WTC11 (cell line): Measurements from ENCODE around the gene NETO2.
"Not testable (repeated sequence)": the region's sequence is repeated elsewhere in the genome, so short reads cannot be mapped to it uniquely, and the experiment has no call there.

Experiments
- CREB1 ChIP-seq: sonication (generic); formaldehyde crosslinking; IDR thresholded peaks from 2 replicates; pipeline ENCODE4 v1.8.0; 2023; ENCODE audit warnings: mild to moderate bottlenecking, missing genetic modification reagents
- CREM ChIP-seq: sonication (generic); formaldehyde crosslinking; IDR thresholded peaks from 2 replicates; pipeline ENCODE4 v1.8.1; 2022; ENCODE audit warnings: mild to moderate bottlenecking, missing genetic modification reagents, moderate library complexity
- SMAD3 ChIP-seq: sonication (generic); formaldehyde crosslinking; IDR thresholded peaks from 2 replicates; pipeline ENCODE4 v1.8.0; 2022; ENCODE audit warnings: missing genetic modification reagents, mild to moderate bottlenecking, borderline replicate concordance
- TF ChIP-seq, protein P1 (sequence below): fragments of 200-600 bp; IDR thresholded peaks from 2 replicates; pipeline ENCODE4 v1.8.0; 2022; ENCODE audit warnings: antibody characterized with exemption
- TF ChIP-seq, protein P2 (sequence below): sonication (generic); formaldehyde crosslinking; IDR thresholded peaks from 2 replicates; pipeline ENCODE4 v1.8.1; 2022; ENCODE audit warnings: low read depth, mild to moderate bottlenecking, moderate library complexity, missing genetic modification reagents, borderline replicate concordance
- TF ChIP-seq, protein P3 (sequence below): sonication (generic); formaldehyde crosslinking; IDR thresholded peaks from 2 replicates; pipeline ENCODE4 v1.8.1; 2022; ENCODE audit warnings: missing genetic modification reagents, borderline replicate concordance
- TF ChIP-seq, protein P4 (sequence below): sonication (generic); formaldehyde crosslinking; IDR thresholded peaks from 2 replicates; pipeline ENCODE4 v1.8.0; 2022; ENCODE audit warnings: mild to moderate bottlenecking, missing genetic modification reagents
- TF ChIP-seq, protein P5 (sequence below): sonication (generic); formaldehyde crosslinking; IDR thresholded peaks from 2 replicates; pipeline ENCODE4 v1.8.1; 2023; ENCODE audit warnings: mild to moderate bottlenecking, missing genetic modification reagents, moderate library complexity
- TF ChIP-seq, protein P6 (sequence below): fragments of 250-450 bp; sonication (Bioruptor Pico); IDR thresholded peaks from 2 replicates; pipeline ENCODE4 v1.9.0; 2021; ENCODE audit warnings: moderate library complexity, mild to moderate bottlenecking, inconsistent platforms, borderline replicate concordance

DNA sequence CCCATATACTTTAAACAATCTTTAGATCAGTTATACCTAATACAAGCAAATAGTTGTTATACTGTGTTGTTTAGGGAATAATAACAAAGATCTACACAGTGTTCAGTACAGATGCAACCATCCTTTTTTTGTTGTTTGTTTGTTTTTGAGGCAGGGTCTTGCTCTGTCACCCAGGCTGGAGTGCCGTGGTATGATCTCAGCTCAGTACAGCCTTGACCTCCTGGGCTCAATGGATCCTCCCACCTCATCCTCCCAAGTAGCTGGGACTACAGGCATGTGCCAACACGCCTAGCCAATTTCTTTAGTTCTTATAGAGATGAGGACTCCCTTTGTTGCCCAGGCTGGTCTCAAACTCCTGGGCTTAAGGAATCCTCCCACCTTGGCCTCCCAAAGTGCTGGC lies 84.6 kb downstream of the NETO2 start:
- TF ChIP-seq, protein P1, sequence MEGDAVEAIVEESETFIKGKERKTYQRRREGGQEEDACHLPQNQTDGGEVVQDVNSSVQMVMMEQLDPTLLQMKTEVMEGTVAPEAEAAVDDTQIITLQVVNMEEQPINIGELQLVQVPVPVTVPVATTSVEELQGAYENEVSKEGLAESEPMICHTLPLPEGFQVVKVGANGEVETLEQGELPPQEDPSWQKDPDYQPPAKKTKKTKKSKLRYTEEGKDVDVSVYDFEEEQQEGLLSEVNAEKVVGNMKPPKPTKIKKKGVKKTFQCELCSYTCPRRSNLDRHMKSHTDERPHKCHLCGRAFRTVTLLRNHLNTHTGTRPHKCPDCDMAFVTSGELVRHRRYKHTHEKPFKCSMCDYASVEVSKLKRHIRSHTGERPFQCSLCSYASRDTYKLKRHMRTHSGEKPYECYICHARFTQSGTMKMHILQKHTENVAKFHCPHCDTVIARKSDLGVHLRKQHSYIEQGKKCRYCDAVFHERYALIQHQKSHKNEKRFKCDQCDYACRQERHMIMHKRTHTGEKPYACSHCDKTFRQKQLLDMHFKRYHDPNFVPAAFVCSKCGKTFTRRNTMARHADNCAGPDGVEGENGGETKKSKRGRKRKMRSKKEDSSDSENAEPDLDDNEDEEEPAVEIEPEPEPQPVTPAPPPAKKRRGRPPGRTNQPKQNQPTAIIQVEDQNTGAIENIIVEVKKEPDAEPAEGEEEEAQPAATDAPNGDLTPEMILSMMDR = not testable (repeated sequence)
- TF ChIP-seq, protein P2, sequence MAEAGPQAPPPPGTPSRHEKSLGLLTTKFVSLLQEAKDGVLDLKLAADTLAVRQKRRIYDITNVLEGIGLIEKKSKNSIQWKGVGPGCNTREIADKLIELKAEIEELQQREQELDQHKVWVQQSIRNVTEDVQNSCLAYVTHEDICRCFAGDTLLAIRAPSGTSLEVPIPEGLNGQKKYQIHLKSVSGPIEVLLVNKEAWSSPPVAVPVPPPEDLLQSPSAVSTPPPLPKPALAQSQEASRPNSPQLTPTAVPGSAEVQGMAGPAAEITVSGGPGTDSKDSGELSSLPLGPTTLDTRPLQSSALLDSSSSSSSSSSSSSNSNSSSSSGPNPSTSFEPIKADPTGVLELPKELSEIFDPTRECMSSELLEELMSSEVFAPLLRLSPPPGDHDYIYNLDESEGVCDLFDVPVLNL (CRISPR knock-in tag) = not testable (repeated sequence)
- TF ChIP-seq, protein P3, sequence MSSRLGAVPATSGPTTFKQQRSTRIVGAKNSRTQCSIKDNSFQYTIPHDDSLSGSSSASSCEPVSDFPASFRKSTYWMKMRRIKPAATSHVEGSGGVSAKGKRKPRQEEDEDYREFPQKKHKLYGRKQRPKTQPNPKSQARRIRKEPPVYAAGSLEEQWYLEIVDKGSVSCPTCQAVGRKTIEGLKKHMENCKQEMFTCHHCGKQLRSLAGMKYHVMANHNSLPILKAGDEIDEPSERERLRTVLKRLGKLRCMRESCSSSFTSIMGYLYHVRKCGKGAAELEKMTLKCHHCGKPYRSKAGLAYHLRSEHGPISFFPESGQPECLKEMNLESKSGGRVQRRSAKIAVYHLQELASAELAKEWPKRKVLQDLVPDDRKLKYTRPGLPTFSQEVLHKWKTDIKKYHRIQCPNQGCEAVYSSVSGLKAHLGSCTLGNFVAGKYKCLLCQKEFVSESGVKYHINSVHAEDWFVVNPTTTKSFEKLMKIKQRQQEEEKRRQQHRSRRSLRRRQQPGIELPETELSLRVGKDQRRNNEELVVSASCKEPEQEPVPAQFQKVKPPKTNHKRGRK (CRISPR knock-in tag) = not testable (repeated sequence)
- TF ChIP-seq, protein P4, sequence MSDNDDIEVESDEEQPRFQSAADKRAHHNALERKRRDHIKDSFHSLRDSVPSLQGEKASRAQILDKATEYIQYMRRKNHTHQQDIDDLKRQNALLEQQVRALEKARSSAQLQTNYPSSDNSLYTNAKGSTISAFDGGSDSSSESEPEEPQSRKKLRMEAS (CRISPR knock-in tag) = not testable (repeated sequence)
- TF ChIP-seq CREM, CREB1, SMAD3 (CRISPR knock-in tag): not testable (repeated sequence)
- TF ChIP-seq, protein P5, sequence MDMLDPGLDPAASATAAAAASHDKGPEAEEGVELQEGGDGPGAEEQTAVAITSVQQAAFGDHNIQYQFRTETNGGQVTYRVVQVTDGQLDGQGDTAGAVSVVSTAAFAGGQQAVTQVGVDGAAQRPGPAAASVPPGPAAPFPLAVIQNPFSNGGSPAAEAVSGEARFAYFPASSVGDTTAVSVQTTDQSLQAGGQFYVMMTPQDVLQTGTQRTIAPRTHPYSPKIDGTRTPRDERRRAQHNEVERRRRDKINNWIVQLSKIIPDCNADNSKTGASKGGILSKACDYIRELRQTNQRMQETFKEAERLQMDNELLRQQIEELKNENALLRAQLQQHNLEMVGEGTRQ (CRISPR knock-in tag) = not testable (repeated sequence)
- TF ChIP-seq, protein P6, sequence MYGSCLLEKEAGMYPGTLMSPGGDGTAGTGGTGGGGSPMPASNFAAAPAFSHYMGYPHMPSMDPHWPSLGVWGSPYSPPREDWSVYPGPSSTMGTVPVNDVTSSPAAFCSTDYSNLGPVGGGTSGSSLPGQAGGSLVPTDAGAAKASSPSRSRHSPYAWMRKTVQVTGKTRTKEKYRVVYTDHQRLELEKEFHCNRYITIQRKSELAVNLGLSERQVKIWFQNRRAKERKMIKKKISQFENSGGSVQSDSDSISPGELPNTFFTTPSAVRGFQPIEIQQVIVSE (CRISPR knock-in tag) = not testable (repeated sequence)
